ENCODE measurements around the gene FAR2. TPM values are rescaled to one million over a fixed set of nuclear protein-coding genes. Genes with fewer than 3 reads are reported as not detected.

The FAR2 gene
- total and polyA plus RNA-seq, 2 experiments from 2014 or later, result 18.7 to 22.6 TPM

DNA sequence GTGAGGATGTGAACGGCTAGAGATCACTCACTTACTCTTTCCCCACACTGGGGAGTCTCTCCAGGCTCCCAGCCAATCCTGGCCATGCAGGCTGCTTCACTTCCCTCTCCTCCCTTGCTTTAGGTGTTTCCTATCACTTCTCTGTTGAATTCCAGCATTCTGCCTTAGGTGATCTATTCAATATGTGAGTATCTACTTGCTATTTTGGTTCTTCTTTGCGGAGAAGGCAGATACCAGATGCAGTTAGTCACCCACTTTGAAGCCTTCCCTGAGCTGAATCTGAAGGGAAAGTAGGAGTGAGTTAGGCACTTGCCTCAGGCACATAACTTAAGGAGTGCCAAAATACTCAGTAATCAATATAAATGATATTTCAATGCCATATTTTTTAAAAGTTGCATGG lies 36.0 kb upstream of the FAR2 start:
- Histone ChIP-seq H3K27me3 (ENCODE audit: insufficient read depth) (no peaks in the 10 kb centered on the region), H2AFZ (no peak overlapping the region), H3K9me2 (ENCODE audit: insufficient read depth) (no peaks in the 10 kb centered on the region; the same call in 1 of the 2 replicates), H3K36me3 (ENCODE audit: insufficient read depth) (no peaks in the 10 kb centered on the region), H3K4me2 (no peak overlapping the region), H3K4me1 (ENCODE audit: insufficient read depth) (no peaks in the 10 kb centered on the region), H3K27ac (ENCODE audit: low read depth) (no peak overlapping the region), H3F3A (replicated peaks; ENCODE audit: low read depth) (no peaks in the 10 kb centered on the region), H3K79me2 (replicated peaks; ENCODE audit: insufficient read depth) (no peaks in the 10 kb centered on the region), H3K4me3 (no peak overlapping the region), H4K20me1 (replicated peaks; ENCODE audit: insufficient read depth) (no peaks in the 10 kb centered on the region)
- no peak for ATAC-seq
- Mint-ChIP-seq H3K4me1 (no peaks in the 10 kb centered on the region), H3K9me3 (peaks cover 36% of the 10 kb centered on the region), H3K27ac (no peak overlapping the region), H3K4me3 (no peak overlapping the region), H3K36me3 (ENCODE audit: low read depth) (peaks cover 5% of the 10 kb centered on the region; the same call in 2 of the 3 replicates), H3K27me3 (ENCODE audit: insufficient read depth, low read depth, poor library complexity) (no peaks in the 10 kb centered on the region)
- TF ChIP-seq ZNF331 (CRISPR knock-in tag; IDR thresholded peaks at IDR 0.05; ENCODE audit: low read depth) (no peak), EZH2 (IDR thresholded peaks at IDR 0.05; ENCODE audit: low read depth, unreplicated experiment) (no peak), ETS1 (IDR thresholded peaks at IDR 0.05) (no peak), ZNF114 (CRISPR knock-in tag; IDR thresholded peaks at IDR 0.05) (no peak), REST (IDR thresholded peaks at IDR 0.05; ENCODE audit: unreplicated experiment) (no peak), ZNF462 (CRISPR knock-in tag; IDR thresholded peaks at IDR 0.05) (no peak), EZH2phosphoT487 (IDR thresholded peaks at IDR 0.05; ENCODE audit: unreplicated experiment) (no peak), JUNB (IDR thresholded peaks at IDR 0.05; ENCODE audit: unreplicated experiment) (no peak), STAT1 (IDR thresholded peaks at IDR 0.05; ENCODE audit: unreplicated experiment) (no peak), CREB1 (CRISPR knock-in tag; IDR thresholded peaks at IDR 0.05; ENCODE audit: low read depth) (no peak), POLR2AphosphoS5 (IDR thresholded peaks at IDR 0.05; ENCODE audit: low read depth) (no peak), NANOG (IDR thresholded peaks at IDR 0.05; ENCODE audit: borderline replicate concordance) (no peak)
- TF ChIP-seq, protein P1, sequence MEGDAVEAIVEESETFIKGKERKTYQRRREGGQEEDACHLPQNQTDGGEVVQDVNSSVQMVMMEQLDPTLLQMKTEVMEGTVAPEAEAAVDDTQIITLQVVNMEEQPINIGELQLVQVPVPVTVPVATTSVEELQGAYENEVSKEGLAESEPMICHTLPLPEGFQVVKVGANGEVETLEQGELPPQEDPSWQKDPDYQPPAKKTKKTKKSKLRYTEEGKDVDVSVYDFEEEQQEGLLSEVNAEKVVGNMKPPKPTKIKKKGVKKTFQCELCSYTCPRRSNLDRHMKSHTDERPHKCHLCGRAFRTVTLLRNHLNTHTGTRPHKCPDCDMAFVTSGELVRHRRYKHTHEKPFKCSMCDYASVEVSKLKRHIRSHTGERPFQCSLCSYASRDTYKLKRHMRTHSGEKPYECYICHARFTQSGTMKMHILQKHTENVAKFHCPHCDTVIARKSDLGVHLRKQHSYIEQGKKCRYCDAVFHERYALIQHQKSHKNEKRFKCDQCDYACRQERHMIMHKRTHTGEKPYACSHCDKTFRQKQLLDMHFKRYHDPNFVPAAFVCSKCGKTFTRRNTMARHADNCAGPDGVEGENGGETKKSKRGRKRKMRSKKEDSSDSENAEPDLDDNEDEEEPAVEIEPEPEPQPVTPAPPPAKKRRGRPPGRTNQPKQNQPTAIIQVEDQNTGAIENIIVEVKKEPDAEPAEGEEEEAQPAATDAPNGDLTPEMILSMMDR (conservative IDR thresholded peaks at IDR 0.05; ENCODE audit: low read depth in 2 of 2), result no peak
- DNase-seq (ENCODE audit: low spot score), result no peak

Data from GM23338 (cell line).